DMS79 treated with DMSO at 0.1 percent for 48 hours (cell line): ENCODE data around the gene TMEM100.
A peak's percentile ranks its signal among the peaks of the same experiment; 100 is the strongest.

ENCODE experiments used
- DNase-seq: peaks from one replicate; lab custom pipeline; 2025; lab: John Stamatoyannopoulos, UW

Gene TMEM100

DNA sequence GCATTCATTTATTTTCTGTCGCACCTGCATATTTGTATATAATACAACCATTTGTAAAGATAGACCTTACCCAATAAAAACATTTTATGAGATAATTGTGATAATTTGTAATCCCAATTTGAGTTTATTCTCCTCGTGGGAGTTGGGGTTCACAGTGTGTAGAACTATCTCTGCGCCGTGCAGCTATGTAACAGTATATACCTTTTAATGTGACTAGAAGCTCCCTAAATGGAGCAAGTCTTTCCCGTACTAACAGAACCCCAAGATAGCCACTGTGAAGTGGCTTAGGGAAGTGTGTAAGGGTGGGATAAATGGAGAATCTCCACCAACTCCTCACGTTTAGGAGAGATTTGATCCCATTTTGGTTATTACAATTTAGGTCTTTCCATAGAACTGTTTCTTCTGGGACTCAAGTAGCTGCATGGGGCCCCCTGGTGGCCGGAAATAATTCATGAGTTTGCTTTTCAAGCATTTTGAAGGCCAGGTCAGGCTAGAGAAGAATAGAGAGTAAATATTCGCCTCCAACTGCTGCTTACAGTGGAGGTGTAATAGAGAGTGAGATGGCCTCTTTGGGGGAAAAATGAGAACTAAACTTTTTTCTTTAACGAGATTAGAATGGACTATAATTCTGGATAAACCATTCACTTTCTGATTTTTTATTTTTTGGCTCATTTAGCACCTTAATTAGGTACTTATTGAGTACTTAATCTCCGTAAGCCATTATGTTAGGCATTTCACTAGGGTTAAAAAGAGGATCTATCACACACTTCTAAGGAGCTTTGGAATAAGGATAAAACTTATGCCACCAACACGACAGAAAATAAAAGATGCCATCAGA lies 4.5 kb downstream of the TMEM100 start:
- DNase-seq, result no peak

GRCh38 chr17:55717432-55717831 lies 5.2 kb downstream of the TMEM100 start:
- no peak for DNase-seq

DNA sequence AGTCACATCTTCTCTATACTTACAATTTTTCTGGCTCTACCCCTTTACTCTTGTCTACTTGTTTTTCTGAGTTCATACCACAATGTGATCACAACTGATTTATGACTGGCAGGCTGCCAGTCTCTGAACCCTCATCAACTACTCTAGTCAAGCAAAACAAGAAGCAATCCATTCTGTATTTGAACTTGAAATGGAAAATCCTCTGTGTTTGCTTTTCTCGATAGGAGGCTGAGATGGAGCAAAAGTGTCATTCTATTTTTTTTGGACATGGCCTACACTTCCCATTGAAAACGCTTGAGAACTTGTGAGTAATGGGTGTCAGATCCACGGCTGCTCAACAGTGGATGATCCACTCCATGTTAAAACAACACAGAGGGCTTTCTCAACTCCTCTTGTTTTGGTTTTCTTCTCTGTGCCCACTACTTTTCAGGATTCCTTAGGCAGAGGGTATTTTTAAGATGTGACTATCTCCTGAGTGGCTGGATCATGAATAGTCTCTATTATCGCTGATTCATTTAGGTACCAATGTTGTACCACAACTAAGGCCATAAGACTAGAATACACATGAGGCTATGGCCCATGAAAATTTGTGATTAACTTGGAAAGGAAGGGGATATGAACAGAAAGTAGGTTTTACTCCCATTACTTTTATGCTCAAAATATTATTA lies 11.7 kb downstream of the TMEM100 start:
- peak; percentile 58 for DNase-seq

GRCh38 chr17:55710410-55710809 lies 12.3 kb downstream of the TMEM100 start:
- peak; percentile 49 for DNase-seq

GRCh38 chr17:55709984-55710383 lies 12.7 kb downstream of the TMEM100 start:
- no peak for DNase-seq

DNA sequence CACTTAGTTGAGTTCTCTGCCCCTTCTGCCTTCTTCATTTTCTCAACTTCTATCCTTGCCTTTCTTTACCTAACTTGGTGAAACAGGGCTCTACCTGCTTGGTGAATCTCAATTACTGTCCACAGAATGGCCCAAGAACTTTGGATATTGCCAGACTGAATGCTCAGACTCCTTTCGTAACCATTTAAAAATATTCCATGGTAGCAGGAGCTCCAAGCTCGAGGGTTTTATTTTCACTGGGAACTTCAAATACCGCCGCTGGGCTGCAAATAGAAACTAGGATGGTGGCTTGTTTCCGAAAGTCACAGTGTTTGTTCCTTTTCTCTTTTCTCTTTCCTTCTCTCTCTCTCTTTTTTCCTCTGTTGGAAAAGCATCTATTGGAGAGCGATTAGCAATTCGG lies 13.2 kb downstream of the TMEM100 start:
- no peak for DNase-seq

DNA sequence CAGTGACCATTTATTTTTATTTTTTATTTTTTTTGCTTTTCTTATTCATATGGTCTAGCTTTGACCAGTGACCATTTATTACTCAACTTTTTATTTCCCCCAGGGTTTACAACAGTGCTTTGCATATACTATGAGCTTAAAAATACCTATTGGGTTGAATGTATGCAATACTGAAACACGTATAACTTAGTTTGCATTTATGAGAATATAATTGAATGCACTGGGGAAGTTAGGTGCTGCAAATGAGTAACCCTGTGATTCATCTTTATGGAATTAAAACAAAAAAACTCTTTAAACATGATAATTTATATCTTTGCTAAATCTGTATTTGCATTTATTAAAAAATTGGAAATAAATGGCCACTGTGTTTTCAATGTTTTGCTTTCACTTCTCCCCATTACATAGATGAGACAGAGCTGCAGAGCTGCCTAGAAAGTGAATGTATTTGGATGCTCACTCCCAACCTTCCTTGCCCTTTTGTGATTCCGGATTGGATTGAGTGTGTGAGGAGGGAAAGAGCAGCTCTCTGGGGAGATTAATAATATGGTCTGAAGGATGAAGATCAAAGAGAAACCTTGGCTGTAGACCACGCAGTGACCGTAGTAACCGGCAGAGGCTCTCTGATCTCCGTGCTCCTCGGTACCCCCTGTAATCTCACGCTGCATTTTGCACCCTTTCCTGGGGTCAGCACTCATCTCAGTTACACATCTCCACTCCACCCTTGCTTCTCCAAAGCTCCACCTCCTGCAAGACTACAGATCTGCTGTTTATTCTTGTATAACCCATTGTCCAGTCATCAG lies 14.3 kb downstream of the TMEM100 start:
- no peak for DNase-seq

- DNase-seq, result no peak
Observed at GRCh38 chr17:55706808-55707773, 15.6 kb downstream of the TMEM100 start.

- peak; percentile 20 for DNase-seq
Observed at GRCh38 chr17:55705847-55706246, 16.8 kb downstream of the TMEM100 start.

GRCh38 chr17:55704401-55704800 lies 18.3 kb downstream of the TMEM100 start:
- DNase-seq, result no peak

- DNase-seq, result no peak
Observed at GRCh38 chr17:55702150-55702549, 20.5 kb downstream of the TMEM100 start.

- peak; percentile 84 for DNase-seq
Observed at GRCh38 chr17:55699181-55699860, 23.3 kb downstream of the TMEM100 start.

- no peak for DNase-seq
Observed at GRCh38 chr17:55694286-55694910, 28.3 kb downstream of the TMEM100 start.

DNA sequence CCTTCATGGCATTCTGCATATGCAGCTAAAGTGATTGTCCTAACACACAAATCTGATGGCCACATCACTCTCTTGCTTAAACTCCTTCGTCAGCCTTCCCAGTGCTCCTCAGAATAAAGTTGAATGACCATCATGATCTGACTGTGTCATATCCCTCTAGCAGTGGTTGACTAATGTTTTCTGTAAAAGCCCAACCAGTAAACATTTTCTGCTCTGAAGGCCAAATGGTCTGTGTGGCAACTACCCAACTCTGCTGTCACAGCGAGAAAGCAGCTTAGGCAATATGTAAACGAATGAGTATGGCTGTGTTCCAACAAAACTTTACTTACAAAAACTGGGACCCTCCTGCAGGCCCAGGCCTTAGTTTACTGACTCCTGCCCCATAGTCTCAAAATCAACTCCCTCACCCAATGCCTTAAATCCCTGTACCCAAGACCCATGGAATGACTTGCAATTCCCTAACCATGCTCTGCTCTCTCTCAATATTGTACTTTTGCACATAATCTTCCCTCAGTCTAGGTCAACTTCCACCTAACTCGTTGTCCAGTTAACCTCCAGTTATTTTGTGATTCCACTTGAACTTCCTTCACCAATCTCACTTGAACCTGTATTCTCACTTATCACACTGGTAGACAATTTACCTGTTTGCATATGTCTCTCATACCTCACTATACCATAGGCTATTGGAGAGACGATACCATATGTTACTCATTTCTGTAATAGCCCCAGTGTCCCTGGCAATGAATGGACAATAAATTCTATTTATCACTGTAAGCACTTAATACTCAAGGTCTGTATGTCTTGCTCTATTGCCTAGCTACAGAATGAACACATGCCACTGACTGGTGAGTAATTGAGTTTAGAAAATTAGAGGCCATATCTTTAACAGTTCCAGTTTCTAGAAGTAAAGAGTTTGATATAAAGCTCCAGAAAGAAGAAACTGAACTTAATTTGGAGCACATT lies 29.1 kb downstream of the TMEM100 start:
- DNase-seq, result no peak

DNA sequence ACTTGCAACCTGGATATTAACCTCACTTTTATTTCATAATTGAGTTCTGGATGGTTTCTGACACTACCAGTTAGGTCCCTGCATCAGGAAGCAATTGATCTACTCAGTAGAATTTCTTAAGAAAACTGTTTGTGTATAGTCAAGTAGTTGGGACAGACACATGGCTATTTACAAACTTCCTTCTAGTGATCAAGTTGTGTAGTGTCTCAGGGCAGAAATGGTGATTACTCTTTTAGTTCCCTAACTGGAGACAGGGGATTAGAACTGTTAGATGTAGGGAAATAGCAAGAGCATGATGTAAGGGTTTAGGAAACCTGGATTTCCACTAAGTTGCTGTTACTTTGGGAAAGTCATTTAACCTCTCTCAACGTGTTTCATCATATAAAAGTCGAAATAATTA lies 30.4 kb downstream of the TMEM100 start:
- no peak for DNase-seq

GRCh38 chr17:55691666-55692065 lies 31.0 kb downstream of the TMEM100 start:
- no peak for DNase-seq

GRCh38 chr17:55690105-55690508 lies 32.6 kb downstream of the TMEM100 start:
- DNase-seq, result no peak

GRCh38 chr17:55689672-55690071 lies 33.0 kb downstream of the TMEM100 start:
- DNase-seq, result no peak

GRCh38 chr17:55688057-55688456 lies 34.6 kb downstream of the TMEM100 start:
- DNase-seq, result no peak
